DND-41 (cell line): ENCODE results near the gene PRKCE.

Experiments used
- ATAC-seq: fragments of 200-7000 bp; cut with Tn5 transposase; 3 replicates; pipeline ENCODE4 v1.9.1; 2021; ENCODE audit warnings: low read depth; ENCODE audit not compliant: insufficient read depth
- DNase-seq: peaks from one replicate; pipeline ENCODE4 v3.0.0-alpha.2; 2020
- H2AFZ ChIP-seq: 2 replicates; pipeline ENCODE4 v1.6.0; 2012; ENCODE audit warnings: low read depth, low read length
- H3K27ac ChIP-seq: 2 replicates; pipeline ENCODE4 v1.5.1; 2012; ENCODE audit warnings: low read length, inconsistent platforms
- H3K27me3 ChIP-seq: fragments of 200-600 bp; sonication (generic); 2 replicates; pipeline ENCODE4 v1.6.0; 2012; ENCODE audit warnings: low read length, mild to moderate bottlenecking, inconsistent platforms; ENCODE audit not compliant: insufficient read depth, poor library complexity
- H3K36me3 ChIP-seq: 2 replicates; pipeline ENCODE4 v1.5.1; 2012; ENCODE audit warnings: low read length, inconsistent platforms; ENCODE audit not compliant: insufficient read depth
- H3K4me1 ChIP-seq: 2 replicates; pipeline ENCODE4 v1.5.1; 2012; ENCODE audit warnings: mild to moderate bottlenecking, low read length; ENCODE audit not compliant: insufficient read depth
- H3K4me2 ChIP-seq: 2 replicates; pipeline ENCODE4 v1.6.0; 2012; ENCODE audit warnings: mild to moderate bottlenecking, moderate library complexity, low read length, inconsistent platforms; ENCODE audit not compliant: insufficient read depth
- H3K4me3 ChIP-seq, 2 experiments: fragments of 200-600 bp in 1 of 2; shearing (Covaris generic) in 1 of 2; 2 replicates each; pipeline ENCODE4 v1.5.1; 2012 to 2016; ENCODE audit warnings: inconsistent platforms in 2 of 2, low read length in 2 of 2, mild to moderate bottlenecking in 2 of 2, low read depth in 1 of 2, moderate library complexity in 1 of 2
- H3K79me2 ChIP-seq: 2 replicates; pipeline ENCODE4 v1.6.0; 2012; ENCODE audit warnings: low read length, inconsistent platforms; ENCODE audit not compliant: insufficient read depth
- H3K9ac ChIP-seq: 2 replicates; pipeline ENCODE4 v1.6.0; 2012; ENCODE audit warnings: low read depth, mild to moderate bottlenecking, inconsistent platforms, low read length, moderate library complexity
- H3K9me3 ChIP-seq: 2 replicates; pipeline ENCODE4 v1.5.1; 2012; ENCODE audit warnings: low read length, moderate library complexity, mild to moderate bottlenecking, inconsistent platforms; ENCODE audit not compliant: insufficient read depth, severe bottlenecking
- H4K20me1 ChIP-seq: 2 replicates; pipeline ENCODE4 v1.6.0; 2012; ENCODE audit warnings: low read length; ENCODE audit not compliant: insufficient read depth
- EZH2 ChIP-seq: IDR thresholded peaks from 3 replicates; pipeline ENCODE4 v1.6.1; 2012; ENCODE audit warnings: borderline replicate concordance, low read depth, mild to moderate bottlenecking, moderate library complexity, low read length, inconsistent platforms; ENCODE audit not compliant: severe bottlenecking
- TF ChIP-seq, protein P1 (sequence below): IDR thresholded peaks from 2 replicates; pipeline ENCODE4 v1.5.1; 2012; ENCODE audit warnings: borderline replicate concordance, low read length, moderate library complexity, mild to moderate bottlenecking; ENCODE audit not compliant: poor library complexity, severe bottlenecking; ENCODE audit errors: extremely low read depth

The PRKCE gene

DNA sequence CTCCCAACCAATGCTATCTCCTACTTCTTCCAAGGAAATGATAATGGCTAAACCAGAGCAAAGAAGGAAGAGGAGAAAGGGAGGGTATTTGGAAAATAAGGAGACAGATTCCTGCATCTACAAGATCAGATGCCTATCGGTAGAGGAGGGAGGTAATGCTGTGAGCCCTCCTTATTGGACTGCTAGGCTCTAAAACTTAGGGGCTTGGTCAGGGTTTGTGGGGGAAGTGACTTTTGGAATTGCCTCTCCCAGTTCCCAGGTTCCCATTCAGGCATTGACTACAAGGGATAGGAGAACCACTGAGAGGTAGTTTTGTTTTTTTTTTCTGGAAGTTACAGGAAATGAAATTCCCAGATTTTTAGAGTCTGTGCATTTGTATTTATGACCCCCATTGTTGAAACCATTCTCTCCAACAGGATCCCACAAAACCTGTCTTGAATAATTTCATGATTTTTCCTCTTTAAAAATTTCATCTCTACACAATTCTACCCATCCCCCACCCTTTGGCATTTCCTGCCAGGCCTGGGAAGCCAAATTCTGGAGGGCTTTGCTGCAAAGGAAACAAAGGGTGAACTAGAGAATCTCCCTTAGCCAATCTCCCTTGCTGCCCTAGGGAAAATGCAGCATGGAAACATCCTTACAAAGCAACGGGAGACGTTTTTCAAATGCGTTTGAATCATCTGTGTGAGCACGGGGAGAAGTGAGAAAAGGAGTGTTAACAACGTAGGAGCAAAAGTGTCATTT, 363.6 kb downstream of the PRKCE start:
- no peak overlapping the region for H3K4me2 ChIP-seq

DNA sequence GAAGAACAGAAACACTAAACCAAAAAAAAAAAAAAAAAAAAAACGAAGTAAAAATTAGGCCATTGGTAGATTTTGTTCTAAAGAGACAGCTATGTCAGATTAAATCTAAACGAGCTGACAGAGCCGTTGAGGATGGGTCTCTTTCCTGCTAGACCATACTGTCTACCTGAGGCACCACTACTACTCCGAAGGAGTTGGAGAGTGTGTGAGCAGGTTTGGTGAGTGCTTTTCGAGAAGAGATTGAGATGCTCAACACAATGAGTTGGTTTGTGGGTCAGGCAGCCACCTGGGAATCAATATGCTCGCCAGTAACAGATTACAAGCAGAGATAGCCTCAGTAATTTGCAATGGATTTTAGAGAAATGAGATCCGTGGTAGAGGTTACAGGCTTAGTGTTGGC, 364.2 kb downstream of the PRKCE start:
- Histone ChIP-seq H3K27ac (no peak overlapping the region), H3K79me2 (no peaks in the 10 kb centered on the region), H3K9me3 (no peaks in the 10 kb centered on the region), H3K4me2 (no peak overlapping the region), H3K4me3 (no peak overlapping the region), H3K36me3 (peaks cover 6% of the 10 kb centered on the region; the same call in 1 of the 2 replicates), H3K9ac (no peak overlapping the region), H3K4me1 (peaks cover 5% of the 10 kb centered on the region; the same call in 1 of the 2 replicates), H4K20me1 (no peaks in the 10 kb centered on the region), H2AFZ (no peak overlapping the region), H3K27me3 (no peaks in the 10 kb centered on the region)
- no peak for ATAC-seq
- TF ChIP-seq, protein P1, sequence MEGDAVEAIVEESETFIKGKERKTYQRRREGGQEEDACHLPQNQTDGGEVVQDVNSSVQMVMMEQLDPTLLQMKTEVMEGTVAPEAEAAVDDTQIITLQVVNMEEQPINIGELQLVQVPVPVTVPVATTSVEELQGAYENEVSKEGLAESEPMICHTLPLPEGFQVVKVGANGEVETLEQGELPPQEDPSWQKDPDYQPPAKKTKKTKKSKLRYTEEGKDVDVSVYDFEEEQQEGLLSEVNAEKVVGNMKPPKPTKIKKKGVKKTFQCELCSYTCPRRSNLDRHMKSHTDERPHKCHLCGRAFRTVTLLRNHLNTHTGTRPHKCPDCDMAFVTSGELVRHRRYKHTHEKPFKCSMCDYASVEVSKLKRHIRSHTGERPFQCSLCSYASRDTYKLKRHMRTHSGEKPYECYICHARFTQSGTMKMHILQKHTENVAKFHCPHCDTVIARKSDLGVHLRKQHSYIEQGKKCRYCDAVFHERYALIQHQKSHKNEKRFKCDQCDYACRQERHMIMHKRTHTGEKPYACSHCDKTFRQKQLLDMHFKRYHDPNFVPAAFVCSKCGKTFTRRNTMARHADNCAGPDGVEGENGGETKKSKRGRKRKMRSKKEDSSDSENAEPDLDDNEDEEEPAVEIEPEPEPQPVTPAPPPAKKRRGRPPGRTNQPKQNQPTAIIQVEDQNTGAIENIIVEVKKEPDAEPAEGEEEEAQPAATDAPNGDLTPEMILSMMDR = no peak
- no peak for TF ChIP-seq EZH2
- no peak for DNase-seq

More for the DNA sequence above, 363.6 kb downstream of the PRKCE start:
- ATAC-seq (no peak), DNase-seq (no peak)
- no peak overlapping the region for H3K4me3 ChIP-seq
- H3K4me1 ChIP-seq = peaks cover 5% of the 10 kb centered on the region; the same call in 1 of the 2 replicates
- H3K27me3 ChIP-seq = no peaks in the 10 kb centered on the region
- H3K79me2 ChIP-seq = no peaks in the 10 kb centered on the region
- no peaks in the 10 kb centered on the region for H4K20me1 ChIP-seq
- no peak overlapping the region for H2AFZ ChIP-seq
- TF ChIP-seq, protein P1 = no peak
- TF ChIP-seq EZH2 = no peak
- H3K9me3 ChIP-seq = no peaks in the 10 kb centered on the region
- peaks cover 6% of the 10 kb centered on the region; the same call in 1 of the 2 replicates for H3K36me3 ChIP-seq
- H3K27ac ChIP-seq = no peak overlapping the region
- H3K9ac ChIP-seq = no peak overlapping the region

DNA sequence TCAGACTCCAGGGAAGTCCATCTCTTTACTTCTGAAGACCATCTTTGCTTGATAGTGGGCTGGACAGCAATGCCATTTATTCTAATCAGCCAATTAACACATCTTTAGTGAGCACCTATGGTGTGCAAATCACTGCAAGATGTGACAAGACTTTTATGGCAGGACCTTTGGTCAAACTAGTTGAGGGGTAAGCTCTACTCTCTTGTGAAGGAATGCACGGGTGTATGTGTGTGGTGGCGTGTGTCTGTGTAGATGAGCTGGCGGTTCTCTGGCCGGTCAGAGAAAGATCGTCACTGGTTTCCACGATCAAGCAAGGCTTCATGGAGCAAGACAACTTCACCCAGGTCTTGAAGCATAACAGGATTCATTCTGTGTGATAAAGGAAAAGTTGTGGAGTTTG, 364.6 kb downstream of the PRKCE start:
- no peak for ATAC-seq
- DNase-seq = no peak
- Histone ChIP-seq H4K20me1 (no peaks in the 10 kb centered on the region), H2AFZ (no peak overlapping the region), H3K79me2 (no peaks in the 10 kb centered on the region), H3K9me3 (no peaks in the 10 kb centered on the region), H3K4me1 (peaks cover 5% of the 10 kb centered on the region; the same call in 1 of the 2 replicates), H3K4me2 (no peak overlapping the region), H3K4me3 (no peak overlapping the region), H3K27me3 (no peaks in the 10 kb centered on the region), H3K27ac (no peak overlapping the region), H3K36me3 (peaks cover 6% of the 10 kb centered on the region; the same call in 1 of the 2 replicates), H3K9ac (no peak overlapping the region)
- no peak for TF ChIP-seq EZH2
- TF ChIP-seq, protein P1 = no peak
